PC-3 (cell line): ENCODE measurements around the gene CDO1. TPM values are rescaled to one million over a fixed set of nuclear protein-coding genes. Genes with fewer than 3 reads are reported as not detected.

ENCODE experiments used
- ATAC-seq: fragments of 200-7000 bp; cut with Tn5 transposase; 2 replicates; pipeline ENCODE4 v1.9.1; 2020; ENCODE audit warnings: mild to moderate bottlenecking, moderate library complexity
- BruUV-seq: library from RNA; stranded (reverse); fragments of 400-500 nt; replicated peaks from 2 replicates; lab custom pipeline; 2021; lab: Mats Ljungman, UMichigan
- CTCF ChIA-PET: fragments of 300-600 bp; sonication (Branson Sonifier 250); formaldehyde crosslinking; loops from one replicate; lab custom pipeline; 2022; ENCODE audit warnings: antibody characterized with exemption; lab: Charles Lee
- POLR2A ChIA-PET: fragments of 300-600 bp; sonication (Branson Sonifier 250); formaldehyde crosslinking; loops from one replicate; lab custom pipeline; 2022; ENCODE audit warnings: antibody characterized with exemption; ENCODE audit not compliant: unreplicated experiment; lab: Charles Lee
- DNase-seq: peaks from one replicate; pipeline ENCODE4 v3.0.0-alpha.2; 2015
- H2AFZ ChIP-seq: fragments of 300-600 bp; sonication (generic); 2 replicates; pipeline ENCODE4 v1.6.0; 2016; ENCODE audit warnings: antibody characterized with exemption, low read length
- H3F3A ChIP-seq: fragments of 300-600 bp; sonication (generic); one replicate; pipeline ENCODE4 v1.6.0; 2017; ENCODE audit warnings: antibody characterized with exemption, low read length, control low read depth, mild to moderate bottlenecking; ENCODE audit not compliant: unreplicated experiment
- H3K27ac ChIP-seq: fragments of 300-600 bp; sonication (generic); 2 replicates; pipeline ENCODE4 v1.5.1; 2016; ENCODE audit warnings: mild to moderate bottlenecking, low read length
- H3K27me3 ChIP-seq: fragments of 300-600 bp; sonication (generic); 2 replicates; pipeline ENCODE4 v1.6.1; 2016; ENCODE audit warnings: low read length, mixed read lengths
- H3K36me3 ChIP-seq: fragments of 300-600 bp; sonication (generic); 2 replicates; pipeline ENCODE4 v1.6.1; 2016; ENCODE audit warnings: low read depth, mixed run types, low read length, mixed read lengths
- H3K4me1 ChIP-seq: fragments of 300-600 bp; sonication (generic); 2 replicates; pipeline ENCODE4 v1.5.1; 2016; ENCODE audit warnings: low read length; ENCODE audit not compliant: insufficient read depth
- H3K4me2 ChIP-seq: fragments of 300-600 bp; sonication (generic); 2 replicates; pipeline ENCODE4 v1.6.0; 2016; ENCODE audit warnings: low read length
- H3K4me3 ChIP-seq: fragments of 300-600 bp; sonication (generic); 2 replicates; pipeline ENCODE4 v1.5.1; 2016; ENCODE audit warnings: mild to moderate bottlenecking, low read length, mixed read lengths
- H3K79me2 ChIP-seq: fragments of 300-600 bp; sonication (generic); 2 replicates; pipeline ENCODE4 v1.6.1; 2017; ENCODE audit warnings: low read length, mixed read lengths
- H3K9ac ChIP-seq: fragments of 300-600 bp; sonication (generic); 2 replicates; pipeline ENCODE4 v1.6.0; 2016; ENCODE audit warnings: mild to moderate bottlenecking, low read length
- H3K9me2 ChIP-seq: fragments of 300-600 bp; sonication (generic); replicated peaks from 2 replicates; pipeline ENCODE4 v1.6.1; 2016; ENCODE audit warnings: mixed run types, low read length, mixed read lengths
- H3K9me3 ChIP-seq: fragments of 300-600 bp; sonication (generic); 2 replicates; pipeline ENCODE4 v1.6.1; 2016; ENCODE audit warnings: low read length, mixed read lengths
- H4K20me1 ChIP-seq: fragments of 300-600 bp; sonication (generic); 2 replicates; pipeline ENCODE4 v1.6.1; 2016; ENCODE audit warnings: low read length, mixed read lengths
- EZH2 ChIP-seq: fragments of 300-600 bp; sonication (generic); IDR thresholded peaks from one replicate; pipeline ENCODE4 v1.6.1; 2017; ENCODE audit warnings: antibody characterized with exemption, mild to moderate bottlenecking, low read length; ENCODE audit not compliant: unreplicated experiment
- EZH2phosphoT487 ChIP-seq: fragments of 300-600 bp; sonication (generic); IDR thresholded peaks from 2 replicates; pipeline ENCODE4 v1.6.1; 2018; ENCODE audit warnings: mild to moderate bottlenecking, antibody characterized with exemption, low read length, borderline replicate concordance
- intact Hi-C: fragments of 100-400 bp; cut with micrococcal nuclease; formaldehyde crosslinking; loops from 2 replicates; pipeline ENCODE4 v1.9.0; 2023
- total RNA-seq: library from RNA; depleted of rRNA; stranded (reverse); fragments of >200 nt; gene quantifications from 2 replicates; pipeline ENCODE4 v1.2.3, GENCODE V29; 2014
- TF ChIP-seq, protein P1 (sequence below): fragments of 300-600 bp; sonication (generic); conservative IDR thresholded peaks from 2 replicates; pipeline ENCODE4 v1.5.1; 2017; ENCODE audit warnings: antibody characterized with exemption, low read depth, mild to moderate bottlenecking, low read length

CDO1 gene
- total RNA-seq, 1 experiment from 2014 or later = not detected

DNA sequence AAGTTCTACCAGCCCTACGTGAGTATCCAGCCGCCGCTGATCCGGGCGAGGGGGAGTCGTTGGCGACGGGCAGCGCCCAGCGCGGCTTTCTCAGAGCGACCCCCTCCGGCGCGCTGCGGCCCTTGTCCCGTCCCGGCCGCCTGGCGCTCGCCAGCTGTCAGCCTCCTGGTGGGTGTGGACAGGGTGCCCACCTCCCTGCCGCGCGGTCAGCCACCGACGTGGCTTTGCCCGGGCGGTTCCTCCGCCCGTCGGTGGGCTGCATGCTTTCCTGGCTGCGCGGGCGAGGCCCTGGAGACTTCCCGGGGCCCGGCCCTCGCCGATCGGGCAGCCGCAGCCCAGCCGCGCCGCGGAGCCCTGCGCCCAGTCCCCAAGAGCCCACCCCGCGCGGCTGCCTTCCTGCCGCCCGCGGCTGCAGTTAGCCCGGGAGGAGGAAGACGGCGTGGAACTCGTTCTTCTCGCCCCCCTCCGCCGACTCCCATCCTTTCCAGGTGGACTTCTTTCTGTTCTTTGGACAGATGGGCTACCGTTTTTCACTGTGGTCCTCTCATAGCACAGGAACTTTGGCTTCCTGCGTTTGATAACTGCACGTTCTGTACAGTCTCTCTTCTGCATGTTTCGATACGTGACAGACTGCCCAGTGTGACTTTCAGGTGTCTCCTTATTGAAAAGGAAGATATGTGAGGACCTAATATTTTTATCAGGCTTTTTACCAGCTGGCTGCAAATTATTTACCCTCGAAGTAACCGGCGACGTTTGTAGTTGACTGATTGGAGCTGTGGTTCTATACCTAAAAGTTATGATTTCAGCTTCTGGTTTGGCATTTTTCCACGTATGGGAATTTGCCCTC lies 25.9 kb upstream of the CDO1 start:
- intact Hi-C loops = loop anchor here (2.0 kb wide), 2 partner anchors 16 to 190 kb away; partner anchors contain the start of gene ARL14EPL
- H3K36me3 ChIP-seq = peaks cover 4% of the 10 kb centered on the region; the same call in 1 of the 2 replicates
- ATAC-seq = peak; percentile 65
- H4K20me1 ChIP-seq = peaks cover 31% of the 10 kb centered on the region
- ChIA-PET CTCF (no interaction called here), POLR2A (no interaction called here)
- DNase-seq = peak; percentile 54
- H3K9ac ChIP-seq = peak overlapping the region; percentile 81
- H3K27me3 ChIP-seq = no peaks in the 10 kb centered on the region
- peak overlapping the region; percentile 72 for H3K4me3 ChIP-seq
- H3K9me3 ChIP-seq = no peaks in the 10 kb centered on the region
- H3K4me1 ChIP-seq = peaks cover 26% of the 10 kb centered on the region
- no peaks in the 10 kb centered on the region for H3F3A ChIP-seq
- H2AFZ ChIP-seq = peak overlapping the region; percentile 89
- H3K9me2 ChIP-seq = no peaks in the 10 kb centered on the region
- BruUV-seq = no TSS peak
- TF ChIP-seq, protein P1, sequence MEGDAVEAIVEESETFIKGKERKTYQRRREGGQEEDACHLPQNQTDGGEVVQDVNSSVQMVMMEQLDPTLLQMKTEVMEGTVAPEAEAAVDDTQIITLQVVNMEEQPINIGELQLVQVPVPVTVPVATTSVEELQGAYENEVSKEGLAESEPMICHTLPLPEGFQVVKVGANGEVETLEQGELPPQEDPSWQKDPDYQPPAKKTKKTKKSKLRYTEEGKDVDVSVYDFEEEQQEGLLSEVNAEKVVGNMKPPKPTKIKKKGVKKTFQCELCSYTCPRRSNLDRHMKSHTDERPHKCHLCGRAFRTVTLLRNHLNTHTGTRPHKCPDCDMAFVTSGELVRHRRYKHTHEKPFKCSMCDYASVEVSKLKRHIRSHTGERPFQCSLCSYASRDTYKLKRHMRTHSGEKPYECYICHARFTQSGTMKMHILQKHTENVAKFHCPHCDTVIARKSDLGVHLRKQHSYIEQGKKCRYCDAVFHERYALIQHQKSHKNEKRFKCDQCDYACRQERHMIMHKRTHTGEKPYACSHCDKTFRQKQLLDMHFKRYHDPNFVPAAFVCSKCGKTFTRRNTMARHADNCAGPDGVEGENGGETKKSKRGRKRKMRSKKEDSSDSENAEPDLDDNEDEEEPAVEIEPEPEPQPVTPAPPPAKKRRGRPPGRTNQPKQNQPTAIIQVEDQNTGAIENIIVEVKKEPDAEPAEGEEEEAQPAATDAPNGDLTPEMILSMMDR = no peak
- TF ChIP-seq EZH2phosphoT487 (no peak), EZH2 (no peak)
- H3K27ac ChIP-seq = peak overlapping the region; percentile 77; the same call in 1 of the 2 replicates
- peak overlapping the region; percentile 86 for H3K4me2 ChIP-seq
- peaks cover 85% of the 10 kb centered on the region for H3K79me2 ChIP-seq

- no peaks in the 10 kb centered on the region for H3F3A ChIP-seq
- no peaks in the 10 kb centered on the region for H3K9me3 ChIP-seq
- ChIA-PET CTCF (no interaction called here), POLR2A (no interaction called here)
- peaks cover 26% of the 10 kb centered on the region for H3K4me1 ChIP-seq
- H3K9me2 ChIP-seq = no peaks in the 10 kb centered on the region
- peaks cover 11% of the 10 kb centered on the region for H3K36me3 ChIP-seq
- peak within 1 kb of the TSS; percentile 72 for H3K4me3 ChIP-seq
- H3K9ac ChIP-seq = peak within 1 kb of the TSS; percentile 81
- DNase-seq (peak; percentile 87), ATAC-seq (peak; percentile 75)
- peak within 1 kb of the TSS; percentile 86 for H3K4me2 ChIP-seq
- TF ChIP-seq, protein P1 = no peak
- no peak for TF ChIP-seq EZH2phosphoT487
- no peak for TF ChIP-seq EZH2
- H4K20me1 ChIP-seq = peaks cover 31% of the 10 kb centered on the region
- no peaks in the 10 kb centered on the region for H3K27me3 ChIP-seq
- peaks cover 83% of the 10 kb centered on the region for H3K79me2 ChIP-seq
- H3K27ac ChIP-seq = peak within 1 kb of the TSS; percentile 77
- BruUV-seq = TSS peak; percentile 59
- intact Hi-C loops = loop anchor here (1.0 to 2.0 kb wide), 4 partner anchors 10 to 227 kb away; partner anchors contain the start of gene ARL14EPL
- peak within 1 kb of the TSS; percentile 89 for H2AFZ ChIP-seq
Measured at GRCh38 chr5:115841382-115842088, 25.1 kb upstream of the CDO1 start, which contains the start of the genes AP3S1 and ATG12. Gene AP3S1 (plus strand): TSS chr5:115841935. CDS start chr5:115842038, 103 bp downstream. Gene ATG12 (minus strand): TSS chr5:115841565. CDS start chr5:115841552, 13 bp downstream.
